PC-3 (cell line): ENCODE data around the gene TLDC2. TPM values are rescaled to one million over a fixed set of nuclear protein-coding genes. Genes with fewer than 3 reads are reported as not detected.

ENCODE experiments used
- ATAC-seq: fragments of 200-7000 bp; cut with Tn5 transposase; 2 replicates; pipeline ENCODE4 v1.9.1; 2020; ENCODE audit warnings: mild to moderate bottlenecking, moderate library complexity
- BruUV-seq: library from RNA; stranded (reverse); fragments of 400-500 nt; replicated peaks from 2 replicates; lab custom pipeline; 2021; lab: Mats Ljungman, UMichigan
- CTCF ChIA-PET: fragments of 300-600 bp; sonication (Branson Sonifier 250); formaldehyde crosslinking; loops from one replicate; lab custom pipeline; 2022; ENCODE audit warnings: antibody characterized with exemption; lab: Charles Lee
- POLR2A ChIA-PET: fragments of 300-600 bp; sonication (Branson Sonifier 250); formaldehyde crosslinking; loops from one replicate; lab custom pipeline; 2022; ENCODE audit warnings: antibody characterized with exemption; ENCODE audit not compliant: unreplicated experiment; lab: Charles Lee
- DNase-seq: peaks from one replicate; pipeline ENCODE4 v3.0.0-alpha.2; 2015
- H2AFZ ChIP-seq: fragments of 300-600 bp; sonication (generic); 2 replicates; pipeline ENCODE4 v1.6.0; 2016; ENCODE audit warnings: antibody characterized with exemption, low read length
- H3F3A ChIP-seq: fragments of 300-600 bp; sonication (generic); one replicate; pipeline ENCODE4 v1.6.0; 2017; ENCODE audit warnings: antibody characterized with exemption, low read length, control low read depth, mild to moderate bottlenecking; ENCODE audit not compliant: unreplicated experiment
- H3K27ac ChIP-seq: fragments of 300-600 bp; sonication (generic); 2 replicates; pipeline ENCODE4 v1.5.1; 2016; ENCODE audit warnings: mild to moderate bottlenecking, low read length
- H3K27me3 ChIP-seq: fragments of 300-600 bp; sonication (generic); 2 replicates; pipeline ENCODE4 v1.6.1; 2016; ENCODE audit warnings: low read length, mixed read lengths
- H3K36me3 ChIP-seq: fragments of 300-600 bp; sonication (generic); 2 replicates; pipeline ENCODE4 v1.6.1; 2016; ENCODE audit warnings: low read depth, mixed run types, low read length, mixed read lengths
- H3K4me1 ChIP-seq: fragments of 300-600 bp; sonication (generic); 2 replicates; pipeline ENCODE4 v1.5.1; 2016; ENCODE audit warnings: low read length; ENCODE audit not compliant: insufficient read depth
- H3K4me2 ChIP-seq: fragments of 300-600 bp; sonication (generic); 2 replicates; pipeline ENCODE4 v1.6.0; 2016; ENCODE audit warnings: low read length
- H3K4me3 ChIP-seq: fragments of 300-600 bp; sonication (generic); 2 replicates; pipeline ENCODE4 v1.5.1; 2016; ENCODE audit warnings: mild to moderate bottlenecking, low read length, mixed read lengths
- H3K79me2 ChIP-seq: fragments of 300-600 bp; sonication (generic); 2 replicates; pipeline ENCODE4 v1.6.1; 2017; ENCODE audit warnings: low read length, mixed read lengths
- H3K9ac ChIP-seq: fragments of 300-600 bp; sonication (generic); 2 replicates; pipeline ENCODE4 v1.6.0; 2016; ENCODE audit warnings: mild to moderate bottlenecking, low read length
- H3K9me2 ChIP-seq: fragments of 300-600 bp; sonication (generic); replicated peaks from 2 replicates; pipeline ENCODE4 v1.6.1; 2016; ENCODE audit warnings: mixed run types, low read length, mixed read lengths
- H3K9me3 ChIP-seq: fragments of 300-600 bp; sonication (generic); 2 replicates; pipeline ENCODE4 v1.6.1; 2016; ENCODE audit warnings: low read length, mixed read lengths
- H4K20me1 ChIP-seq: fragments of 300-600 bp; sonication (generic); 2 replicates; pipeline ENCODE4 v1.6.1; 2016; ENCODE audit warnings: low read length, mixed read lengths
- CTCF ChIP-seq: fragments of 300-600 bp; sonication (generic); conservative IDR thresholded peaks from 2 replicates; pipeline ENCODE4 v1.5.1; 2017; ENCODE audit warnings: antibody characterized with exemption, low read depth, mild to moderate bottlenecking, low read length
- EZH2 ChIP-seq: fragments of 300-600 bp; sonication (generic); IDR thresholded peaks from one replicate; pipeline ENCODE4 v1.6.1; 2017; ENCODE audit warnings: antibody characterized with exemption, mild to moderate bottlenecking, low read length; ENCODE audit not compliant: unreplicated experiment
- EZH2phosphoT487 ChIP-seq: fragments of 300-600 bp; sonication (generic); IDR thresholded peaks from 2 replicates; pipeline ENCODE4 v1.6.1; 2018; ENCODE audit warnings: mild to moderate bottlenecking, antibody characterized with exemption, low read length, borderline replicate concordance
- intact Hi-C: fragments of 100-400 bp; cut with micrococcal nuclease; formaldehyde crosslinking; loops from 2 replicates; pipeline ENCODE4 v1.9.0; 2023
- total RNA-seq: library from RNA; depleted of rRNA; stranded (reverse); fragments of >200 nt; gene quantifications from 2 replicates; pipeline ENCODE4 v1.2.3, GENCODE V29; 2014; rRNA removed

Gene TLDC2
- total RNA-seq, 1 experiment from 2014 or later = not detected

GRCh38 chr20:36941401-36941835 is 65.5 kb downstream of the TLDC2 start:
- H3K79me2 ChIP-seq = no peaks in the 10 kb centered on the region

More at GRCh38 chr20:36941401-36941835, 65.5 kb downstream of the TLDC2 start:
- Histone ChIP-seq H3K4me2 (no peak overlapping the region), H3K27ac (no peak overlapping the region), H4K20me1 (no peaks in the 10 kb centered on the region), H3K9ac (no peak overlapping the region), H3K4me1 (peaks cover 10% of the 10 kb centered on the region), H2AFZ (no peak overlapping the region), H3K9me2 (no peaks in the 10 kb centered on the region), H3K36me3 (no peaks in the 10 kb centered on the region; the same call in 1 of the 2 replicates), H3K27me3 (no peaks in the 10 kb centered on the region), H3K9me3 (no peaks in the 10 kb centered on the region), H3K4me3 (no peak overlapping the region), H3F3A (no peaks in the 10 kb centered on the region)
- intact Hi-C loops = no loop called here
- POLR2A ChIA-PET = no interaction called here
- DNase-seq (peak; percentile 55), ATAC-seq (peak; percentile 88)
- CTCF ChIA-PET = no interaction called here
- TF ChIP-seq CTCF (no peak), EZH2phosphoT487 (no peak), EZH2 (no peak)
- BruUV-seq = no TSS peak

Other genes with a start within 250 kb of the TLDC2 start
- gene SLA2, start 229.9 kb upstream of the TLDC2 start, total RNA-seq = 0.23 and 0.51 TPM in 2 replicates
- gene NDRG3, start 130.0 kb upstream of the TLDC2 start, total RNA-seq = 27.0 and 30.1 TPM in 2 replicates
- gene DSN1, start 102.4 kb upstream of the TLDC2 start, total RNA-seq = 36.3 and 39.8 TPM in 2 replicates
- gene SAMHD1, start 75.6 kb downstream of the TLDC2 start, total RNA-seq = 23.0 and 24.2 TPM in 2 replicates
- gene RBL1, start 219.9 kb downstream of the TLDC2 start, total RNA-seq = 17.3 and 41.1 TPM in 2 replicates